ENCODE data around the gene MDGA2.
"Not testable (repeated sequence)": the region's sequence is repeated elsewhere in the genome, so short reads cannot be mapped to it uniquely, and the experiment has no call there.

The MDGA2 gene

GRCh38 chr14:47057364-47057763 is 618.0 kb downstream of the MDGA2 start:
- no peak for DNase-seq

- peak; percentile 60 for DNase-seq
Measured at GRCh38 chr14:47044841-47045240, 630.6 kb downstream of the MDGA2 start.

- peak; percentile 36 for DNase-seq
Measured at GRCh38 chr14:47040550-47040949, 634.9 kb downstream of the MDGA2 start.

GRCh38 chr14:47039336-47039735 is 636.1 kb downstream of the MDGA2 start:
- no peak for DNase-seq

GRCh38 chr14:47022721-47023120 is 652.7 kb downstream of the MDGA2 start:
- no peak for DNase-seq

- DNase-seq: no peak
Measured at GRCh38 chr14:47020500-47020899, 654.9 kb downstream of the MDGA2 start.

- no peak for DNase-seq
Measured at GRCh38 chr14:47012533-47013280, 662.7 kb downstream of the MDGA2 start.

- no peak for DNase-seq
Measured at GRCh38 chr14:47009615-47010014, 665.8 kb downstream of the MDGA2 start.

- DNase-seq: no peak
Measured at GRCh38 chr14:47008732-47009131, 666.7 kb downstream of the MDGA2 start.

- no peak for DNase-seq
Measured at GRCh38 chr14:46999661-47000060, 675.7 kb downstream of the MDGA2 start.

- DNase-seq: no peak
Measured at GRCh38 chr14:46989566-46989965, 685.8 kb downstream of the MDGA2 start.

GRCh38 chr14:46988312-46988711 is 687.1 kb downstream of the MDGA2 start:
- DNase-seq: no peak

GRCh38 chr14:46985529-46986380 is 689.6 kb downstream of the MDGA2 start:
- DNase-seq: no peak

- no peak for DNase-seq
Measured at GRCh38 chr14:46973295-46973694, 702.1 kb downstream of the MDGA2 start.

- DNase-seq: no peak
Measured at GRCh38 chr14:46964378-46964777, 711.0 kb downstream of the MDGA2 start.

- no peak for DNase-seq
Measured at GRCh38 chr14:46951103-46951502, 724.3 kb downstream of the MDGA2 start.

- DNase-seq: no peak
Measured at GRCh38 chr14:46940611-46941010, 734.8 kb downstream of the MDGA2 start.

- DNase-seq: no peak
Measured at GRCh38 chr14:46920542-46920941, 754.9 kb downstream of the MDGA2 start.

- not testable (repeated sequence) for DNase-seq
Measured at GRCh38 chr14:46915539-46915938, 759.9 kb downstream of the MDGA2 start.

- no peak for DNase-seq
Measured at GRCh38 chr14:46902837-46903236, 772.6 kb downstream of the MDGA2 start.

GRCh38 chr14:46894476-46894875 is 780.9 kb downstream of the MDGA2 start:
- DNase-seq: no peak

GRCh38 chr14:46887144-46887543 is 788.3 kb downstream of the MDGA2 start:
- DNase-seq: no peak

- DNase-seq: no peak
Measured at GRCh38 chr14:46885566-46885965, 789.8 kb downstream of the MDGA2 start.

- no peak for DNase-seq
Measured at GRCh38 chr14:46861753-46862152, 813.7 kb downstream of the MDGA2 start.
